ENCODE results near the gene LSAMP. TPM values are rescaled to one million over a fixed set of nuclear protein-coding genes. Genes with fewer than 3 reads are reported as not detected.

LSAMP gene
- total RNA-seq, 6 experiments from 2014 or later: under 0.01 to 0.22 (median 0.12) TPM; not detected in 1

DNA sequence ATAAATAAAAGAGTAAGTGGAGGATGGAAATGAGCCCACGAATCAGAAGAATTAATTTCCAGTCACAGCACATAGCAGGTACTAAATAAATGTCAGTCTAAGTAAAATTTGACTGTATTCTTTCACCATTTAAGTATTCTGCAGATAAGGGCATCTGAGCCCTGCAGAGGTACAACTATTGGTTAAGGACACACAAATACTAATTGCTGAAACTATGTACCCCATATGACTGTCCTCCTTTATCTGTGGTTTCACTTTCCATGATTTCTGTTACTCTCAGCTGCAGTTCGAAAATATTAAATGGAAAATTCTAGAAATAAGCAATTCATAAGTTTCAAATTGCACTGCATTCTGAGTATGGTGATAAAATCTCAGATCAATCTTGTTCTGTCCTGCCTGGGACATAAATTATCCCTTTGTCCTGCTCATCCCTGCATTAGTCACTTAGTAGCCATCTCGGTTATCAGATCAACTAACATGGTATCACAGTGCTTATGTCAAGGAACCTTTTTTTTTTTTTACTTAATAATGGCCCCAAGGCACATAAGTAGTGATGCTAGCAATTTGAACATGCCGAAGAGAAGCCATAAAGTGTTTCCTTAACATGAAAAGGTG, 95.1 kb downstream of the LSAMP start:
- Histone ChIP-seq H3K27me3 (no peaks in the 10 kb centered on the region), H3K4me3 (no peak overlapping the region), H3K4me1 (no peaks in the 10 kb centered on the region), H3K36me3 (no peaks in the 10 kb centered on the region), H3K9me3 (no peaks in the 10 kb centered on the region), H3K27ac (no peak overlapping the region)
- no peak for ATAC-seq
- no peak for TF ChIP-seq POLR2A (IDR thresholded peaks at IDR 0.05)
- TF ChIP-seq, protein P1, sequence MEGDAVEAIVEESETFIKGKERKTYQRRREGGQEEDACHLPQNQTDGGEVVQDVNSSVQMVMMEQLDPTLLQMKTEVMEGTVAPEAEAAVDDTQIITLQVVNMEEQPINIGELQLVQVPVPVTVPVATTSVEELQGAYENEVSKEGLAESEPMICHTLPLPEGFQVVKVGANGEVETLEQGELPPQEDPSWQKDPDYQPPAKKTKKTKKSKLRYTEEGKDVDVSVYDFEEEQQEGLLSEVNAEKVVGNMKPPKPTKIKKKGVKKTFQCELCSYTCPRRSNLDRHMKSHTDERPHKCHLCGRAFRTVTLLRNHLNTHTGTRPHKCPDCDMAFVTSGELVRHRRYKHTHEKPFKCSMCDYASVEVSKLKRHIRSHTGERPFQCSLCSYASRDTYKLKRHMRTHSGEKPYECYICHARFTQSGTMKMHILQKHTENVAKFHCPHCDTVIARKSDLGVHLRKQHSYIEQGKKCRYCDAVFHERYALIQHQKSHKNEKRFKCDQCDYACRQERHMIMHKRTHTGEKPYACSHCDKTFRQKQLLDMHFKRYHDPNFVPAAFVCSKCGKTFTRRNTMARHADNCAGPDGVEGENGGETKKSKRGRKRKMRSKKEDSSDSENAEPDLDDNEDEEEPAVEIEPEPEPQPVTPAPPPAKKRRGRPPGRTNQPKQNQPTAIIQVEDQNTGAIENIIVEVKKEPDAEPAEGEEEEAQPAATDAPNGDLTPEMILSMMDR (IDR thresholded peaks at IDR 0.05): no peak
- DNase-seq: no peak
- intact Hi-C loops (cut with DNase I): no loop called here
- WGBS (ENCODE audit: insufficient coverage, low coverage, low lambda C conversion rate, missing lambda C conversion rate): 32% methylated on average over 4 of the region's 4 CpGs

DNA sequence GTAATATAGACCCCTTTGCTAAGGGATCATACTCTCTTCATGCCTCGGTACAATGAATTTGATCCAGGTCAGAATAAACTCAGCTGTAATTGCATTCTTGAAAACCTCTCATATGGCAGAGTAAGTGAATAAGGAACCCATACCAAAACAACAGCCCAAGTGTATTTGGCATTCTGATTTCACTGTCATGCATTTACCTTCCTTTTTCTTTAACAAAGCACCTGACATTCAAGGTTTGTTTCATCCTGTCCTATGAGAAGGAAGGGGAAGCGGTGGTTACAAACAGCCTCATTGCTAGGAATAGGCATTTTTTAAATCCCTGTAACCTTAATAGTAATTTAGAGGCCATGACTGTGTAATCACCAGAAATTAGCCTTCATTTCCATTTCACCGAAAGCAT, 97.1 kb downstream of the LSAMP start:
- ATAC-seq (no peak), DNase-seq (no peak)
- H3K27ac ChIP-seq: no peak overlapping the region
- no peaks in the 10 kb centered on the region for H3K36me3 ChIP-seq
- intact Hi-C loops (cut with DNase I): no loop called here
- TF ChIP-seq, protein P1 (IDR thresholded peaks at IDR 0.05): no peak
- no peak for TF ChIP-seq POLR2A (IDR thresholded peaks at IDR 0.05)
- WGBS (ENCODE audit: insufficient coverage, low coverage, low lambda C conversion rate, missing lambda C conversion rate): 57% methylated on average over 3 of the region's 3 CpGs
- no peak overlapping the region for H3K4me3 ChIP-seq
- H3K9me3 ChIP-seq: peaks cover 0 to 2% (median 0%) of the 10 kb centered on the region in 4 donors
- H3K27me3 ChIP-seq: no peaks in the 10 kb centered on the region
- no peaks in the 10 kb centered on the region for H3K4me1 ChIP-seq

DNA sequence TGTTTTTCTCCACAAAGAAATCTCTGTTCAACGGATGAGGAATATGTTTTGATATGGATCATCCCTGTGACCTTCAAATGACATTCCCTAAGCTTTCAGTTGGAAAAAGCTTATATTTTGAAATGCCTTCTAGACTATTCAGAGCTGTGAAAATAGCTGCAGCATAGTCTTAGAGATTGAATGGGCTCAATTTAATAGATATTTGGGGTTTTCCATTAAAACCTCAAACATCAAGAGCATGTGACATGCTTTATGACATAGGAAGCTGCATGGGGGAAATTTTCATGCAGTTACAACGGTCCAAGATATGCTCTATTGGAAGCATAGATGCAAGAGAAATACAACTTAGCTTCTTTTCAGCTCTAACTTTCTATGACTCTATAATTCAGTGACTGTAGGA, 102.8 kb downstream of the LSAMP start:
- 36% methylated on average over 2 of the region's 2 CpGs for WGBS (ENCODE audit: insufficient coverage, low coverage, low lambda C conversion rate, missing lambda C conversion rate)
- DNase-seq (no peak), ATAC-seq (no peak)
- no peak overlapping the region for H3K4me3 ChIP-seq
- H3K36me3 ChIP-seq: no peaks in the 10 kb centered on the region
- H3K4me1 ChIP-seq: no peaks in the 10 kb centered on the region
- TF ChIP-seq, protein P1 (IDR thresholded peaks at IDR 0.05): no peak
- no peak for TF ChIP-seq POLR2A (IDR thresholded peaks at IDR 0.05)
- H3K27ac ChIP-seq: no peak overlapping the region
- H3K27me3 ChIP-seq: no peaks in the 10 kb centered on the region
- intact Hi-C loops (cut with DNase I): no loop called here
- peaks cover 0 to 2% (median 0%) of the 10 kb centered on the region in 4 donors for H3K9me3 ChIP-seq

DNA sequence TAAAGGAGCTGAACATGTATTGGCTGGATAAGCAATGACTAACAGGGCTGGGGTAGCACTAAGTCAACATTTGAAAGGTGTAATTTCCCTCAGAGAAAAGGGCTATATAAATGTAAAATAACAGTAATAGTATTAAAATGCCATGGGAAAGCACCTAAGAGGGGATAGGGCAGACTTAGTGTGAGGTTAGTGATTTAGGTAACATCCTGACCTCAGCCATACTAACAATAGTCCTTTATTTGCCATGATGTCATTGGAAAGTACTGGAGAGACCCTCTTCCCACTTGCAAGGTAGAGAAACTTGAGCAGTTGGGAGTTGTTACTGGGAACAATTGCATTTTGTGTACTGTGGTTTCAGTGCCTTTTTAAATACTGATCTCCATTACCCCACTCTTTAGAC, 103.4 kb downstream of the LSAMP start:
- DNase-seq (no peak), ATAC-seq (no peak)
- H3K4me1 ChIP-seq: no peaks in the 10 kb centered on the region
- H3K36me3 ChIP-seq: no peaks in the 10 kb centered on the region
- H3K4me3 ChIP-seq: no peak overlapping the region
- no peaks in the 10 kb centered on the region for H3K27me3 ChIP-seq
- no peak overlapping the region for H3K27ac ChIP-seq
- intact Hi-C loops (cut with DNase I): no loop called here
- H3K9me3 ChIP-seq: peaks cover 0 to 2% (median 0%) of the 10 kb centered on the region in 4 donors
- TF ChIP-seq, protein P1 (IDR thresholded peaks at IDR 0.05): no peak
- TF ChIP-seq POLR2A (IDR thresholded peaks at IDR 0.05): no peak

DNA sequence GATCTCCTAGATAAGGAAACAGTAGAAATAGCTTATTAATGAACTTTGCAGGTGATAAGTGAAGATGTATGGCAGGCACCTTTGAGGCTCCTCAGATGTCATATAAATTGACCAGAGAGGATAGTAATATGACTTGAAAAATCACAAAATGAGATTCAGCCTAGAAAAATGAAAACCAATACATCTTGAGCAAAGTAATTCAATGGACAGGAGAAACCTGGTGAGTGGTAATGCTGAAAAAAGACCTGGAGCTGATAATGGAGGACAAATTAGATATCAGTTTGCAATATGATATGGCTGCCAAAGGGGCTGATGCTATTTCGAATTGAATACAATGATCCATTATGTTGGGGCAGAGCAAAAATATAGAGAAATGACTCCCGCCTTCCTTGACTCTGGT, 103.9 kb downstream of the LSAMP start:
- DNase-seq: no peak
- no peaks in the 10 kb centered on the region for H3K36me3 ChIP-seq
- intact Hi-C loops (cut with DNase I): no loop called here
- 48% methylated on average over 2 of the region's 2 CpGs for WGBS (ENCODE audit: insufficient coverage, low coverage, low lambda C conversion rate, missing lambda C conversion rate)
- no peak overlapping the region for H3K4me3 ChIP-seq
- no peaks in the 10 kb centered on the region for H3K4me1 ChIP-seq
- no peak for TF ChIP-seq POLR2A (IDR thresholded peaks at IDR 0.05)
- TF ChIP-seq, protein P1 (IDR thresholded peaks at IDR 0.05): no peak
- no peaks in the 10 kb centered on the region for H3K27me3 ChIP-seq
- ATAC-seq: no peak
- no peak overlapping the region for H3K27ac ChIP-seq
- peaks cover 0 to 2% (median 0%) of the 10 kb centered on the region in 4 donors for H3K9me3 ChIP-seq
